Keratinocyte (primary cell): ENCODE results near the gene NFASC. TPM values are rescaled to one million over a fixed set of nuclear protein-coding genes. Genes with fewer than 3 reads are reported as not detected.

ENCODE experiments used
- DNase-seq: peaks from one replicate; pipeline ENCODE4 v3.0.0-alpha.2; 2011; ENCODE audit warnings: low read depth, missing footprints, low spot score
- FAIRE-seq: peaks from 2 replicates; lab custom pipeline; 2011; peaks lifted over from hg19 to GRCh38; lab: Jason Lieb, UNC
- H2AFZ ChIP-seq: 2 replicates; pipeline ENCODE4 v1.6.0; 2012; ENCODE audit warnings: low read length, control low read depth, inconsistent platforms; ENCODE audit not compliant: control insufficient read depth
- H3K27ac ChIP-seq: 2 replicates; pipeline ENCODE4 v1.5.1; 2011; ENCODE audit warnings: low read length; ENCODE audit not compliant: control insufficient read depth, insufficient read depth
- H3K27me3 ChIP-seq: 3 replicates; pipeline ENCODE4 v1.6.0; 2011; ENCODE audit warnings: low read length; ENCODE audit not compliant: control insufficient read depth, insufficient read depth; ENCODE audit errors: extremely low read depth
- H3K36me3 ChIP-seq, 2 experiments: 2 replicates in 1 of 2; 3 replicates in 1 of 2; pipeline ENCODE4 v1.5.1; 2011; ENCODE audit warnings: low read length in 2 of 2, mild to moderate bottlenecking in 1 of 2; ENCODE audit not compliant: control insufficient read depth in 2 of 2, insufficient read depth in 2 of 2; ENCODE audit errors: extremely low read depth in 1 of 2
- H3K4me1 ChIP-seq: 3 replicates; pipeline ENCODE4 v1.5.1; 2011; ENCODE audit warnings: low read length; ENCODE audit not compliant: control insufficient read depth, insufficient read depth; ENCODE audit errors: extremely low read depth
- H3K4me2 ChIP-seq: 3 replicates; pipeline ENCODE4 v1.6.0; 2011; ENCODE audit warnings: low read depth, low read length; ENCODE audit not compliant: control insufficient read depth, insufficient read depth; ENCODE audit errors: extremely low read depth
- H3K4me3 ChIP-seq, 3 experiments: fragments of 200-600 bp in 1 of 3; sonication (generic) in 1 of 3; 2 replicates in 2 of 3; 3 replicates in 1 of 3; pipeline ENCODE4 v1.5.1; 2011 to 2016; ENCODE audit warnings: low read length in 3 of 3, mild to moderate bottlenecking in 3 of 3, control low read depth in 2 of 3, inconsistent platforms in 1 of 3, low read depth in 1 of 3, mixed read lengths in 1 of 3, mixed run types in 1 of 3, moderate library complexity in 1 of 3; ENCODE audit not compliant: control insufficient read depth in 2 of 3, insufficient read depth in 2 of 3; ENCODE audit errors: extremely low read depth in 1 of 3
- H3K79me2 ChIP-seq: 2 replicates; pipeline ENCODE4 v1.6.0; 2012; ENCODE audit warnings: low read length; ENCODE audit not compliant: control insufficient read depth, insufficient read depth
- H3K9ac ChIP-seq: 3 replicates; pipeline ENCODE4 v1.6.0; 2011; ENCODE audit warnings: low read length; ENCODE audit not compliant: control insufficient read depth, insufficient read depth; ENCODE audit errors: extremely low read depth
- H3K9me1 ChIP-seq: 3 replicates; pipeline ENCODE4 v1.6.0; 2011; ENCODE audit warnings: low read length; ENCODE audit not compliant: control insufficient read depth, insufficient read depth; ENCODE audit errors: extremely low read depth
- H3K9me3 ChIP-seq: 2 replicates; pipeline ENCODE4 v1.5.1; 2012; ENCODE audit warnings: low read depth, low read length; ENCODE audit not compliant: control insufficient read depth
- H4K20me1 ChIP-seq: 3 replicates; pipeline ENCODE4 v1.6.0; 2011; ENCODE audit warnings: low read length; ENCODE audit not compliant: control insufficient read depth, insufficient read depth; ENCODE audit errors: extremely low read depth
- CTCF ChIP-seq, 3 experiments: IDR thresholded peaks in 1 of 3; conservative IDR thresholded peaks in 1 of 3; optimal IDR thresholded peaks in 1 of 3; 2 replicates in 2 of 3; 3 replicates in 1 of 3; pipeline versions ENCODE3 to v1.5.1; 2011; ENCODE audit warnings: low read length in 3 of 3, mild to moderate bottlenecking in 3 of 3, moderate library complexity in 2 of 3, control low read depth in 1 of 3, inconsistent platforms in 1 of 3; ENCODE audit not compliant: insufficient read depth in 2 of 3; ENCODE audit errors: extremely low read depth in 1 of 3
- EZH2 ChIP-seq: IDR thresholded peaks from one replicate; pipeline ENCODE4 v1.6.1; 2012; ENCODE audit warnings: inconsistent platforms, mild to moderate bottlenecking, low read length, moderate library complexity
- dilution Hi-C: fragments of 300-500 bp; cut with MboI; formaldehyde crosslinking; loops from one replicate; pipeline ENCODE4 v1.7.0; 2020; ENCODE audit warnings: low sequenced_read_pairs; ENCODE audit not compliant: extremely low pct_ligation_motif_present
- polyA plus RNA-seq, 5 experiments: library from polyadenylated mRNA; depleted of rRNA in 3 of 5; stranded (reverse) in 3 of 5; stranded (forward) in 1 of 5; unstranded in 1 of 5; fragments of >200 nt; gene quantifications; 1 replicate in 1 of 5; 2 replicates in 3 of 5; 3 replicates in 1 of 5; pipeline versions ENCODE4 v1.2.1 to v1.2.3, GENCODE V29; 2011 to 2012; ENCODE audit warnings: missing spikeins in 2 of 5, low read depth in 1 of 5, low replicate concordance in 1 of 5

NFASC gene
- polyA plus RNA-seq, 1 donor (not counting 4 experiments of a cell fraction or from before 2014, with no cell fraction given): 4.3 TPM

GRCh38 chr1:204834336-204834735 is 36.3 kb upstream of the NFASC start:
- H3K9me1 ChIP-seq: no peaks in the 10 kb centered on the region
- no peaks in the 10 kb centered on the region for H3K9me3 ChIP-seq
- no peak overlapping the region for H3K9ac ChIP-seq
- no peak for FAIRE-seq
- no peak overlapping the region for H3K27ac ChIP-seq
- no peak overlapping the region for H2AFZ ChIP-seq
- DNase-seq: no peak
- H3K79me2 ChIP-seq: no peaks in the 10 kb centered on the region
- H3K27me3 ChIP-seq: peaks cover 42% of the 10 kb centered on the region
- H3K4me2 ChIP-seq: no peak overlapping the region
- no peaks in the 10 kb centered on the region for H3K4me1 ChIP-seq
- dilution Hi-C loops: no loop called here
- TF ChIP-seq CTCF (optimal IDR thresholded peaks at IDR 0.05 in 1 of 3, IDR thresholded peaks at IDR 0.05 in 1 of 3, conservative IDR thresholded peaks at IDR 0.05 in 1 of 3; ENCODE audit: extremely low read depth in 1 of 3, insufficient read depth in 2 of 3, low read length in 3 of 3): no peak
- no peak for TF ChIP-seq EZH2
- no peaks in the 10 kb centered on the region for H3K36me3 ChIP-seq
- H3K4me3 ChIP-seq: no peak overlapping the region
- H4K20me1 ChIP-seq: peaks cover 5% of the 10 kb centered on the region

GRCh38 chr1:204834752-204835151 is 35.9 kb upstream of the NFASC start:
- dilution Hi-C loops: no loop called here
- Histone ChIP-seq H3K9me1 (no peaks in the 10 kb centered on the region), H3K9ac (no peak overlapping the region), H3K4me2 (no peak overlapping the region), H3K27me3 (peaks cover 38% of the 10 kb centered on the region), H3K79me2 (no peaks in the 10 kb centered on the region), H3K36me3 (no peaks in the 10 kb centered on the region), H3K27ac (no peak overlapping the region), H4K20me1 (peaks cover 5% of the 10 kb centered on the region), H3K4me3 (no peak overlapping the region), H3K4me1 (no peaks in the 10 kb centered on the region), H3K9me3 (no peaks in the 10 kb centered on the region), H2AFZ (no peak overlapping the region)
- FAIRE-seq (no peak), DNase-seq (no peak)
- no peak for TF ChIP-seq EZH2

- no peak overlapping the region for H2AFZ ChIP-seq
- H3K79me2 ChIP-seq: no peaks in the 10 kb centered on the region
- DNase-seq: no peak
- H4K20me1 ChIP-seq: peaks cover 4% of the 10 kb centered on the region
- no peaks in the 10 kb centered on the region for H3K4me1 ChIP-seq
- H3K27me3 ChIP-seq: peaks cover 29% of the 10 kb centered on the region
- H3K9me1 ChIP-seq: no peaks in the 10 kb centered on the region
- H3K36me3 ChIP-seq: no peaks in the 10 kb centered on the region
- dilution Hi-C loops: no loop called here
- H3K27ac ChIP-seq: no peak overlapping the region
- H3K9me3 ChIP-seq: no peaks in the 10 kb centered on the region
- H3K4me2 ChIP-seq: no peak overlapping the region
- no peak for FAIRE-seq
- TF ChIP-seq EZH2: no peak
- H3K4me3 ChIP-seq: no peak overlapping the region
- no peak overlapping the region for H3K9ac ChIP-seq
Measured at GRCh38 chr1:204835737-204836136, 34.9 kb upstream of the NFASC start.
